GM20000 (cell line): Measurements from ENCODE around the gene EPB41L1.

ENCODE experiments used
- DNase-seq: peaks from one replicate; pipeline ENCODE4 v3.0.0; 2012; ENCODE audit warnings: low spot score
- TF ChIP-seq, protein P1 (sequence below): IDR thresholded peaks from 2 replicates; pipeline ENCODE4 v1.5.1; 2012; ENCODE audit warnings: mild to moderate bottlenecking, control low read depth; ENCODE audit errors: extremely low read depth, missing control alignments

EPB41L1 gene

DNA sequence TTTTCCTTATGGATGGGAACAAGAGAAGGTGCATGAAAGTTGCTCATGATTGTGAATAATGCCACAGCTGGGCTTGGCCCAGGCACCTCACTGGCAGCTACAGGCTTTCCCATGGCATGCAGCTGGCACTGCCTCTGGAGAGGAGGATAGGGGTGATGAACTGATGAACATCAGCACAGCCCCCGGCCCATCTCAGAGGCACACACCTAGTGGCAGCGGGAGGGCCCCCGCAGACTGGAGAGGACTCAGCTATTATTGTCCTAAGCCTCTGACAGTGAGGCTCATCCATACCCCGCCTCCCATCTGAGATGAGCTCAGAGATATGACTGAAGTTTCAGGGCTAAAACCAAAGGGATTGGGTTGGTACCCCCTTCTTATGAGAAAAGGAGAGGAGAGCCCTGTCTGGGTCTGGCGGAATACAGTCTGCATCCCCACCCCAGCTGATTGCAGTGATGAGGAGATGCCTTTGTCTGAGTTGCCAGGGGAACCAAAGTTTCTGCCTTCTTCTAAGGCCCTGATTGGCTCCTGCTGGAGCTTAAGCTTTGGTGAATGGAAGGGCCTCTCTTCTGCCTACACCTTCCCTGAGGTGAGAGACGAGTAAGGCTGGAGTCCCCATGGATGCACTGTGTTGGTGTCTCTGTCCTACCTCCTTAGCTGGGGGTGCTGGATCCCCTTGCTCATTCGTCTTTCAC lies 27.6 kb upstream of the EPB41L1 start:
- DNase-seq = no peak
- TF ChIP-seq, protein P1, sequence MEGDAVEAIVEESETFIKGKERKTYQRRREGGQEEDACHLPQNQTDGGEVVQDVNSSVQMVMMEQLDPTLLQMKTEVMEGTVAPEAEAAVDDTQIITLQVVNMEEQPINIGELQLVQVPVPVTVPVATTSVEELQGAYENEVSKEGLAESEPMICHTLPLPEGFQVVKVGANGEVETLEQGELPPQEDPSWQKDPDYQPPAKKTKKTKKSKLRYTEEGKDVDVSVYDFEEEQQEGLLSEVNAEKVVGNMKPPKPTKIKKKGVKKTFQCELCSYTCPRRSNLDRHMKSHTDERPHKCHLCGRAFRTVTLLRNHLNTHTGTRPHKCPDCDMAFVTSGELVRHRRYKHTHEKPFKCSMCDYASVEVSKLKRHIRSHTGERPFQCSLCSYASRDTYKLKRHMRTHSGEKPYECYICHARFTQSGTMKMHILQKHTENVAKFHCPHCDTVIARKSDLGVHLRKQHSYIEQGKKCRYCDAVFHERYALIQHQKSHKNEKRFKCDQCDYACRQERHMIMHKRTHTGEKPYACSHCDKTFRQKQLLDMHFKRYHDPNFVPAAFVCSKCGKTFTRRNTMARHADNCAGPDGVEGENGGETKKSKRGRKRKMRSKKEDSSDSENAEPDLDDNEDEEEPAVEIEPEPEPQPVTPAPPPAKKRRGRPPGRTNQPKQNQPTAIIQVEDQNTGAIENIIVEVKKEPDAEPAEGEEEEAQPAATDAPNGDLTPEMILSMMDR = no peak

DNA sequence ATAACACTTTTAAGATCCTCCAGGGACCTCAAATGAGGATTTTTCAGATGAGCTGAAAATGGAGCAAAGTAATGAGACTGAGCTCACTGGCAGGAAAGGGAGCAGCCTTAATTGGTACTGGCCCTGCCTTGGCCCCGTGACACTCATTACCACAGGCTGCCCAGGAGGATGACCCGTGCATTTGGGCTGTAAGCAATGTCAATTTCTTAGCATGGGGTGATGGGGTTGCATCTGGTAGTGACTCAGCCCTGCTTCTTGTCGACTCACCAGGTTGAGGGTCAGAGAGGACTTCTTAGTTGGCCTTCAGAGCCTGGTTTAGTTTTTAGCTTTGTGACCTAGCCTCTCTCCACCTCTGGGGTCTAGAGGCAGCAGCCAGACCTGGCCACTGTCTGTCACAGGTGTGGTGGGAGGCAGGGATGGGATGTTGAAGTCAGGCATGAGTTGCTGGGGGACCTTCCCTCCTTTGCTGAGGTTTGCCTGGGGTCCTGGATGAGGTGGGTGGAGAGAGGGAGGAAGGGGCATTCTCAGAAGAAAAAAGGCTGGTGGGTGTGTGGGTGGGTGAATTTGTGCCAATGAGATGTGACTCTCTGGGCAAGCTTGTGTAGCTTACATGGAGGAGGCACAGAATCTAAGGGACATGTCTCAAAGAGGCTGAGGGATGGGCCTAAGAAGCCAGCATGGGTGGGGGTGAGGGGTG lies 25.9 kb upstream of the EPB41L1 start:
- DNase-seq = no peak
- TF ChIP-seq, protein P1 = no peak

DNA sequence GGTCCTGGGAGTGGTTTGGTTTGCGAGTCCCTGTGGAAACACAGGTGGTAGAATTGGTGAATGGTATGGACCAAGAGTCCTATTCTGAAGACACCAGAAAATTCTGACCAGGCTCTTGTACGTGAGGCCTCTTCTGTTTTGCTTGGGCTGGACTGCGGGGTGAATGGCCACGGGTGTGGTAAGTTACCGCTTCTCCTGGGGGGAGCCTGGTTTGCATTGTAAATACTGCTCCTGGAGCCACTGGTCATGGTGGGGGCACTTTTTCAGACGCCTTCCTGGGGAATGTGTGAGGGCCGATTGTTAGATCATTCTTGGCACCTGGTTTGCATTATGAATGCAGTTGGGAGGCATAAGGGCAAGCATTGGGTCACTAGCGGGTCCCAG lies 25.4 kb upstream of the EPB41L1 start:
- DNase-seq = no peak
- TF ChIP-seq, protein P1 = no peak

DNA sequence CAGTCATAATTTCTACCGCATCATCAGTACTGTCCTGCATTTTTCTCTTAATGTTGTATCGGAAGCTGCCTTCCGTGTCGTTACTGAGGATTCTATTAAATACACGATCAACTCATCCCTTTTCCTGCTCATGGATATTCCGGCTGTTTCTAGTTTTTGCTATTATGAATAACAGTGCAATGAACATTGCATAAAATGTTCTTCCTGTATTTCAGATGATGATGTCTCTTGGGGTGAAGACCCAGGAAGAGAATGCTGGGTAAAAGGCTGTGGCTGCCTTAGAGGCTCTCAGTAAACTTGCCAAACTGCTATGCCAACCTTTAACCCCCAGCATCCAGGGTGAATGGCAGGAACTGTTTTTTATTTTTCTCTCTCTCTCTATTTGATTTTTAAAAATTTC lies 24.1 kb upstream of the EPB41L1 start:
- TF ChIP-seq, protein P1 = no peak
- no peak for DNase-seq

DNA sequence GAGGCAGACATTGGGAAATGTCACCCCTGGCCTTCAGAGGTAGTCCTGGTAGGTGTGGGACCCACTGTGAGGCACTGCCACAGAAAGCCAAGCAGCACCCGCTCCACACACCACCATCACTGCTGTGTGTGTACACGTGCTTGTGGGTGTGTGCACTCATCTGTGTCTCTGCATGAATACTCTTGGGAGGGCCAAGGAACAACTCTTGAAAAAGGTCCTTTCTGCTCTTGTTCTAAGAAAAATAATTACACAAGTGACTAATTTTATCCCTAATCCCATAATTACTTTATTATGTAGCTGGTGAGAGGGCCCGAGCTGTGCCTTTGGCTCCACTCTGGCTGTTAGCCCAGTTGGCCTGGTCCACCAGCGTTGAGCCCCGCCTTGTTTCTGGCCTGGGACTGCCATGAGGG lies 21.7 kb upstream of the EPB41L1 start:
- TF ChIP-seq, protein P1 = no peak

DNA sequence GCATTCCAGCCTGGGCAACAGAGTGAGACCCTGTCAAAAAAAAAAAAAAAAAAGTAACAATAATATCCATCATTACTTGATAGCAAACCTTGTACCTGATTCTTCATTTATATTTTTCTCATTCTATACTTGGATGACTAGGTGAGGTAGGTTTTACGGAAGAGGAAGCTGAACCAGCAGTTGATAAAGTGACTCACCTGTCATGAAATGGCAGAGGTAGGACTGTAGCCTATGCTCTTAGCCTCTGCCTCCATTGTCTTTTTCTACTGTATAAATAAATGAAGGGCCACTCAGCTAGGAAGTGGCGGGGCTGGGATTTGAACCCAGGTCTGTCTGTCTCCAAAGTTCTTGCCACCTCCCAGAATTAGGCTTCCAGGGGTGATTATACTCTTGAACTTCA lies 20.7 kb upstream of the EPB41L1 start:
- no peak for DNase-seq
- TF ChIP-seq, protein P1 = no peak

More for the DNA sequence above, 21.7 kb upstream of the EPB41L1 start:
- DNase-seq = no peak

DNA sequence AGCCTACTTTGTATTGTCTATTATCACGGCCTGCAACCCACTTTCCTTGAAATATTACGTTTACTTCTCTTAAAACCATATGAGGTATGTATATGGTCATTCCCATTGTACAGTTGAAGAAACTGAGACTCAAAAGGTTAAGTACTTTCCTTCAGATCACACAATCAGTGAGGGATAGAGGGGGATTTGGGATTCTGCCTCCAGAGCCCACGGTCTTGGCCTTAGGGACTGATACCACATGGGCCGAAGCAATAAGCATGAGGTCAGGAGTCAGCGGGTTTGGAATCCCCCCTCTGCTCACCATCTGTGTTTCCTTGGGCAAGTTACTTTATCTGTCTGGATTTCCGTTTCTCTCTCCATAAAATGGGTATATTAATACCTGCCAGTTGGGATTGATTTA lies 19.4 kb upstream of the EPB41L1 start:
- no peak for DNase-seq
- TF ChIP-seq, protein P1 = no peak
